Measurements from ENCODE around the gene ALB.
A peak's percentile ranks its signal among the peaks of the same experiment; 100 is the strongest.

ALB gene

DNA sequence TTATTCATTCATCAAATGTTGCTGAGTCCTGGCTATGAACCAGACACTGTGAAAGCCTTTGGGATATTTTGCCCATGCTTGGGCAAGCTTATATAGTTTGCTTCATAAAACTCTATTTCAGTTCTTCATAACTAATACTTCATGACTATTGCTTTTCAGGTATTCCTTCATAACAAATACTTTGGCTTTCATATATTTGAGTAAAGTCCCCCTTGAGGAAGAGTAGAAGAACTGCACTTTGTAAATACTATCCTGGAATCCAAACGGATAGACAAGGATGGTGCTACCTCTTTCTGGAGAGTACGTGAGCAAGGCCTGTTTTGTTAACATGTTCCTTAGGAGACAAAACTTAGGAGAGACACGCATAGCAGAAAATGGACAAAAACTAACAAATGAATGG, 30.2 kb downstream of the ALB start:
- TF ChIP-seq, protein P1, sequence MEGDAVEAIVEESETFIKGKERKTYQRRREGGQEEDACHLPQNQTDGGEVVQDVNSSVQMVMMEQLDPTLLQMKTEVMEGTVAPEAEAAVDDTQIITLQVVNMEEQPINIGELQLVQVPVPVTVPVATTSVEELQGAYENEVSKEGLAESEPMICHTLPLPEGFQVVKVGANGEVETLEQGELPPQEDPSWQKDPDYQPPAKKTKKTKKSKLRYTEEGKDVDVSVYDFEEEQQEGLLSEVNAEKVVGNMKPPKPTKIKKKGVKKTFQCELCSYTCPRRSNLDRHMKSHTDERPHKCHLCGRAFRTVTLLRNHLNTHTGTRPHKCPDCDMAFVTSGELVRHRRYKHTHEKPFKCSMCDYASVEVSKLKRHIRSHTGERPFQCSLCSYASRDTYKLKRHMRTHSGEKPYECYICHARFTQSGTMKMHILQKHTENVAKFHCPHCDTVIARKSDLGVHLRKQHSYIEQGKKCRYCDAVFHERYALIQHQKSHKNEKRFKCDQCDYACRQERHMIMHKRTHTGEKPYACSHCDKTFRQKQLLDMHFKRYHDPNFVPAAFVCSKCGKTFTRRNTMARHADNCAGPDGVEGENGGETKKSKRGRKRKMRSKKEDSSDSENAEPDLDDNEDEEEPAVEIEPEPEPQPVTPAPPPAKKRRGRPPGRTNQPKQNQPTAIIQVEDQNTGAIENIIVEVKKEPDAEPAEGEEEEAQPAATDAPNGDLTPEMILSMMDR (IDR thresholded peaks at IDR 0.05), result peak; percentile 28
- H3K4me2 ChIP-seq (ENCODE audit: low read length), result no peak overlapping the region
- no peak overlapping the region for H3K27ac ChIP-seq
- no peaks in the 10 kb centered on the region for H3K9me3 ChIP-seq (ENCODE audit: control insufficient read depth, low read length)
- no peaks in the 10 kb centered on the region for H3K79me2 ChIP-seq
- no peak overlapping the region for H3K9ac ChIP-seq
- H3K4me3 ChIP-seq (ENCODE audit: low read depth, low read length), result no peak overlapping the region
- H3K36me3 ChIP-seq (ENCODE audit: control insufficient read depth, insufficient read depth, low read length), result no peaks in the 10 kb centered on the region
- H3K4me1 ChIP-seq, result no peaks in the 10 kb centered on the region
- H3K27me3 ChIP-seq (ENCODE audit: control insufficient read depth, insufficient read depth, low read length), result no peaks in the 10 kb centered on the region
- H2AFZ ChIP-seq, result no peak overlapping the region

DNA sequence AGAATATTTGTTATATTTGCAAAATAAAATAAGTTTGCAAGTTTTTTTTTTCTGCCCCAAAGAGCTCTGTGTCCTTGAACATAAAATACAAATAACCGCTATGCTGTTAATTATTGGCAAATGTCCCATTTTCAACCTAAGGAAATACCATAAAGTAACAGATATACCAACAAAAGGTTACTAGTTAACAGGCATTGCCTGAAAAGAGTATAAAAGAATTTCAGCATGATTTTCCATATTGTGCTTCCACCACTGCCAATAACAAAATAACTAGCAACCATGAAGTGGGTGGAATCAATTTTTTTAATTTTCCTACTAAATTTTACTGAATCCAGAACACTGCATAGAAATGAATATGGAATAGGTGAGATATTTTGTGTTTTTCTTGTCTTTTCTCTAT, 31.9 kb downstream of the ALB start, which contains the start of gene AFP:
AFP (plus strand) TSS at position 238 of the 400 bp plus-strand sequence; CDS start at position 280, 42 bp downstream.
- Histone ChIP-seq H3K27me3 (ENCODE audit: control insufficient read depth, insufficient read depth, low read length) (no peaks in the 10 kb centered on the region), H3K27ac (no peak within 1 kb of the TSS), H3K4me1 (no peaks in the 10 kb centered on the region), H3K4me3 (ENCODE audit: low read depth, low read length) (no peak within 1 kb of the TSS), H3K36me3 (ENCODE audit: control insufficient read depth, insufficient read depth, low read length) (no peaks in the 10 kb centered on the region), H3K9me3 (ENCODE audit: control insufficient read depth, low read length) (no peaks in the 10 kb centered on the region), H2AFZ (no peak within 1 kb of the TSS), H3K79me2 (no peaks in the 10 kb centered on the region), H3K4me2 (ENCODE audit: low read length) (no peak within 1 kb of the TSS), H3K9ac (no peak within 1 kb of the TSS)
- TF ChIP-seq, protein P1 (IDR thresholded peaks at IDR 0.05), result no peak

DNA sequence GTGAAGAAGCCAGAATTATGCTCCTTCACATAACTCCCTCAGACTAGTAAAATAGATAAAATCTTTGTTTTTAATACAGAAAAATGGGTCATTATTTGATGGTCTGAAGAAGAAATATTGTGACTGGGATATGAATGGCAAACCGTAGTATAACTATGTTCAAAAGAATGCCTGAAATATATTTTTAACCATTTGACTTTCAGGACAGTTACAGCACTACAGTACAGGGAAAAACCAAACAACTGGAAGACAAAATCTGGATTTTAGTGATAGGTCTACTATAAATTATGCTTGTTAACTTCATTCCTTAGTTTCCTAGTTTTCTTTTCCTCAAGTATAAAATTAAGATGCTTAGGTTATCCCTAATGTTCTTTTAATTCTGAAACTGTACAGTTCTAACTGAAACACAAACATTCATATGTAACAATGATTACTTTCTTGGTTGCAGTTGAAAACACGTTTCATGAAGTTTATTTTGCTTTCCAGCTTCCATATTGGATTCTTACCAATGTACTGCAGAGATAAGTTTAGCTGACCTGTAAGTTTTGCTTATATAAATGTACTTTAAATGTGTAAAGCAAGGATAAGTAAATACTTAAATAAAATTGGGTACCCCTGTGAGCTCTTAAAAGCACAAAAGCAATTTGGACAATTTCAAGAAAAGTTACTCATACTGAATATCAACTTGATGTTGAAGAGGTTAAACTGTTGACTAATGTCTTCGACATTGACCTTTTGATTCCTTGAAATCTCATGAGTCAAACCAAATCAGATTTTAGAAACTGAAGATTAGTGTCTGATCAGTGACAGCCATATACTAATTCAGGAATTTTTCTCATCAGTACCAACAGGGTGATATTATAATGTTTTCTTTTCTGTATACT, 32.8 kb downstream of the ALB start:
- H3K9ac ChIP-seq, result no peak overlapping the region
- no peak overlapping the region for H3K27ac ChIP-seq
- H3K36me3 ChIP-seq (ENCODE audit: control insufficient read depth, insufficient read depth, low read length), result no peaks in the 10 kb centered on the region
- H3K27me3 ChIP-seq (ENCODE audit: control insufficient read depth, insufficient read depth, low read length), result no peaks in the 10 kb centered on the region
- H3K9me3 ChIP-seq (ENCODE audit: control insufficient read depth, low read length), result no peaks in the 10 kb centered on the region
- H3K4me3 ChIP-seq (ENCODE audit: low read depth, low read length), result no peak overlapping the region
- H3K79me2 ChIP-seq, result no peaks in the 10 kb centered on the region
- H3K4me2 ChIP-seq (ENCODE audit: low read length), result no peak overlapping the region
- H3K4me1 ChIP-seq, result no peaks in the 10 kb centered on the region
- TF ChIP-seq, protein P1 (IDR thresholded peaks at IDR 0.05), result no peak
- no peak overlapping the region for H2AFZ ChIP-seq

DNA sequence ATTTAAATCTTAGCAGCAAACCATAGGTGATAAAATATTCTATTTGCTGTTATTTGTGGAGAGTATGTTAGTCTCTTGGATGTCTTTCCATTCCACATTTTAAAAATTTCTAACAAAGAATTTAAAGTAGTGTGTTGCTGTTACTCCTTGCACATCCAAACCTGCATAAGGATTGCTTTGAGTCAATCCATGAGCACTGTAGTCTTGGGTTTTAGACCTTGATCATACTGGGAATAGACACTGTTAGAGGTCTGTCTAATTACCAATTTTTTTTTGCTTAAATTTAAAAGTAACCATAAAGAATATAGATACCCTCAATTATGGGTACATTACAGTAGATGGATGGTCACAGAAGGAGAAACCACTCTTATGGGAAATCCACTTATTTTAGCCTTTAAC, 33.5 kb downstream of the ALB start:
- TF ChIP-seq, protein P1 (IDR thresholded peaks at IDR 0.05), result no peak
- Histone ChIP-seq H3K27ac (no peak overlapping the region), H3K4me1 (no peaks in the 10 kb centered on the region), H3K4me3 (ENCODE audit: low read depth, low read length) (no peak overlapping the region), H3K9me3 (ENCODE audit: control insufficient read depth, low read length) (no peaks in the 10 kb centered on the region), H3K27me3 (ENCODE audit: control insufficient read depth, insufficient read depth, low read length) (no peaks in the 10 kb centered on the region), H3K4me2 (ENCODE audit: low read length) (no peak overlapping the region), H3K79me2 (no peaks in the 10 kb centered on the region), H3K9ac (no peak overlapping the region), H3K36me3 (ENCODE audit: control insufficient read depth, insufficient read depth, low read length) (no peaks in the 10 kb centered on the region), H2AFZ (no peak overlapping the region)

DNA sequence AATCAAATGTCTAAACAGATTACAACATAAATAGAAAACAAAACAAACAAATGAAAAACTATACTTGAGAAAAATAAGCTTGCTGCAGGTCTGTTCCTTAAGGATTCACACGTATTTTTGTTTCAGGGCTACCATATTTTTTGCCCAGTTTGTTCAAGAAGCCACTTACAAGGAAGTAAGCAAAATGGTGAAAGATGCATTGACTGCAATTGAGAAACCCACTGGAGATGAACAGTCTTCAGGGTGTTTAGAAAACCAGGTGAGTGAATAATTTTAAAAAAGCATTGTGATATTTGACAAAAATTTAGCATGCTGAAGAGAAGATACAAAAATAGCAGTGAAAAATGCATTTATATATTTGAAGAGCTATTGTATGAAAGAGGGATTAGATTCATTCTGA, 34.0 kb downstream of the ALB start:
- H3K9ac ChIP-seq, result no peak overlapping the region
- H2AFZ ChIP-seq, result no peak overlapping the region
- TF ChIP-seq, protein P1 (IDR thresholded peaks at IDR 0.05), result no peak
- no peak overlapping the region for H3K4me2 ChIP-seq (ENCODE audit: low read length)
- no peaks in the 10 kb centered on the region for H3K79me2 ChIP-seq
- H3K27ac ChIP-seq, result no peak overlapping the region
- no peaks in the 10 kb centered on the region for H3K9me3 ChIP-seq (ENCODE audit: control insufficient read depth, low read length)
- H3K4me1 ChIP-seq, result no peaks in the 10 kb centered on the region
- no peaks in the 10 kb centered on the region for H3K36me3 ChIP-seq (ENCODE audit: control insufficient read depth, insufficient read depth, low read length)
- H3K4me3 ChIP-seq (ENCODE audit: low read depth, low read length), result no peak overlapping the region
- no peaks in the 10 kb centered on the region for H3K27me3 ChIP-seq (ENCODE audit: control insufficient read depth, insufficient read depth, low read length)
